Keratinocyte (primary cell): ENCODE data around the gene RAD18. TPM values are rescaled to one million over a fixed set of nuclear protein-coding genes. Genes with fewer than 3 reads are reported as not detected.

Experiments used
- DNase-seq: peaks from one replicate; pipeline ENCODE4 v3.0.0-alpha.2; 2011; ENCODE audit warnings: low read depth, missing footprints, low spot score
- FAIRE-seq: peaks from 2 replicates; lab custom pipeline; 2011; peaks lifted over from hg19 to GRCh38; lab: Jason Lieb, UNC
- H2AFZ ChIP-seq: 2 replicates; pipeline ENCODE4 v1.6.0; 2012; ENCODE audit warnings: low read length, control low read depth, inconsistent platforms; ENCODE audit not compliant: control insufficient read depth
- H3K27ac ChIP-seq: 2 replicates; pipeline ENCODE4 v1.5.1; 2011; ENCODE audit warnings: low read length; ENCODE audit not compliant: control insufficient read depth, insufficient read depth
- H3K27me3 ChIP-seq: 3 replicates; pipeline ENCODE4 v1.6.0; 2011; ENCODE audit warnings: low read length; ENCODE audit not compliant: control insufficient read depth, insufficient read depth; ENCODE audit errors: extremely low read depth
- H3K36me3 ChIP-seq, 2 experiments: 2 replicates in 1 of 2; 3 replicates in 1 of 2; pipeline ENCODE4 v1.5.1; 2011; ENCODE audit warnings: low read length in 2 of 2, mild to moderate bottlenecking in 1 of 2; ENCODE audit not compliant: control insufficient read depth in 2 of 2, insufficient read depth in 2 of 2; ENCODE audit errors: extremely low read depth in 1 of 2
- H3K4me1 ChIP-seq: 3 replicates; pipeline ENCODE4 v1.5.1; 2011; ENCODE audit warnings: low read length; ENCODE audit not compliant: control insufficient read depth, insufficient read depth; ENCODE audit errors: extremely low read depth
- H3K4me2 ChIP-seq: 3 replicates; pipeline ENCODE4 v1.6.0; 2011; ENCODE audit warnings: low read depth, low read length; ENCODE audit not compliant: control insufficient read depth, insufficient read depth; ENCODE audit errors: extremely low read depth
- H3K4me3 ChIP-seq, 3 experiments: fragments of 200-600 bp in 1 of 3; sonication (generic) in 1 of 3; 2 replicates in 2 of 3; 3 replicates in 1 of 3; pipeline ENCODE4 v1.5.1; 2011 to 2016; ENCODE audit warnings: low read length in 3 of 3, mild to moderate bottlenecking in 3 of 3, control low read depth in 2 of 3, inconsistent platforms in 1 of 3, low read depth in 1 of 3, mixed read lengths in 1 of 3, mixed run types in 1 of 3, moderate library complexity in 1 of 3; ENCODE audit not compliant: control insufficient read depth in 2 of 3, insufficient read depth in 2 of 3; ENCODE audit errors: extremely low read depth in 1 of 3
- H3K79me2 ChIP-seq: 2 replicates; pipeline ENCODE4 v1.6.0; 2012; ENCODE audit warnings: low read length; ENCODE audit not compliant: control insufficient read depth, insufficient read depth
- H3K9ac ChIP-seq: 3 replicates; pipeline ENCODE4 v1.6.0; 2011; ENCODE audit warnings: low read length; ENCODE audit not compliant: control insufficient read depth, insufficient read depth; ENCODE audit errors: extremely low read depth
- H3K9me1 ChIP-seq: 3 replicates; pipeline ENCODE4 v1.6.0; 2011; ENCODE audit warnings: low read length; ENCODE audit not compliant: control insufficient read depth, insufficient read depth; ENCODE audit errors: extremely low read depth
- H3K9me3 ChIP-seq: 2 replicates; pipeline ENCODE4 v1.5.1; 2012; ENCODE audit warnings: low read depth, low read length; ENCODE audit not compliant: control insufficient read depth
- H4K20me1 ChIP-seq: 3 replicates; pipeline ENCODE4 v1.6.0; 2011; ENCODE audit warnings: low read length; ENCODE audit not compliant: control insufficient read depth, insufficient read depth; ENCODE audit errors: extremely low read depth
- EZH2 ChIP-seq: IDR thresholded peaks from one replicate; pipeline ENCODE4 v1.6.1; 2012; ENCODE audit warnings: inconsistent platforms, mild to moderate bottlenecking, low read length, moderate library complexity
- dilution Hi-C: fragments of 300-500 bp; cut with MboI; formaldehyde crosslinking; loops from one replicate; pipeline ENCODE4 v1.7.0; 2020; ENCODE audit warnings: low sequenced_read_pairs; ENCODE audit not compliant: extremely low pct_ligation_motif_present
- polyA plus RNA-seq, 5 experiments: library from polyadenylated mRNA; depleted of rRNA in 3 of 5; stranded (reverse) in 3 of 5; stranded (forward) in 1 of 5; unstranded in 1 of 5; fragments of >200 nt; gene quantifications; 1 replicate in 1 of 5; 2 replicates in 3 of 5; 3 replicates in 1 of 5; pipeline versions ENCODE4 v1.2.1 to v1.2.3, GENCODE V29; 2011 to 2012; ENCODE audit warnings: missing spikeins in 2 of 5, low read depth in 1 of 5, low replicate concordance in 1 of 5
- TF ChIP-seq, protein P1 (sequence below), 3 experiments: IDR thresholded peaks in 1 of 3; conservative IDR thresholded peaks in 1 of 3; optimal IDR thresholded peaks in 1 of 3; 2 replicates in 2 of 3; 3 replicates in 1 of 3; pipeline versions ENCODE3 to v1.5.1; 2011; ENCODE audit warnings: low read length in 3 of 3, mild to moderate bottlenecking in 3 of 3, moderate library complexity in 2 of 3, control low read depth in 1 of 3, inconsistent platforms in 1 of 3; ENCODE audit not compliant: insufficient read depth in 2 of 3; ENCODE audit errors: extremely low read depth in 1 of 3

RAD18 gene
- polyA plus RNA-seq, 1 donor (not counting 4 experiments of a cell fraction or from before 2014, with no cell fraction given): 16.0 TPM

DNA sequence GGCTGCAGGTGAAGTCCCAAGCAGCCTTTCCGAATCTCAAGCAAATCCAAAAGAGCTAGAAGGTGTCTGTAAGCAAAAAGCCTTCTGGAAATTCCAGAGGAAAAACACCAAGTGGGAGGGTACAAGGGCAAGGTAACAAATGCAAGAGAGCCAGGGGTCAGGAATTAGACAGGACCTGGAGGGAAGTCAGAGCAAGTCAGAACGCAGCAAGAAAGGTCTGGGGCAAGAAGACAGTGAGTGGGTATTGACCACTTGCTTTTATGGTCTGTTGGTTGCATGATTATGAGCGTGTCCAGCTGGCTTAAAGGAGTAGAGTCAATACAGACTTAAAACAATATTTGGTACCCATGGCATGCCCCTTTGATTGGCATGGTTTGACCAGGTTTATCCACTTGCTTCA is 127.2 kb downstream of the RAD18 start:
- Histone ChIP-seq H4K20me1 (no peaks in the 10 kb centered on the region), H3K9me3 (no peaks in the 10 kb centered on the region), H3K36me3 (no peaks in the 10 kb centered on the region), H3K9me1 (no peaks in the 10 kb centered on the region), H3K79me2 (no peaks in the 10 kb centered on the region), H3K9ac (no peak overlapping the region), H2AFZ (no peak overlapping the region), H3K4me1 (peaks cover 5% of the 10 kb centered on the region), H3K27ac (no peak overlapping the region), H3K27me3 (no peaks in the 10 kb centered on the region), H3K4me2 (no peak overlapping the region), H3K4me3 (no peak overlapping the region)
- dilution Hi-C loops: no loop called here
- FAIRE-seq (no peak), DNase-seq (no peak)
- TF ChIP-seq, protein P1, sequence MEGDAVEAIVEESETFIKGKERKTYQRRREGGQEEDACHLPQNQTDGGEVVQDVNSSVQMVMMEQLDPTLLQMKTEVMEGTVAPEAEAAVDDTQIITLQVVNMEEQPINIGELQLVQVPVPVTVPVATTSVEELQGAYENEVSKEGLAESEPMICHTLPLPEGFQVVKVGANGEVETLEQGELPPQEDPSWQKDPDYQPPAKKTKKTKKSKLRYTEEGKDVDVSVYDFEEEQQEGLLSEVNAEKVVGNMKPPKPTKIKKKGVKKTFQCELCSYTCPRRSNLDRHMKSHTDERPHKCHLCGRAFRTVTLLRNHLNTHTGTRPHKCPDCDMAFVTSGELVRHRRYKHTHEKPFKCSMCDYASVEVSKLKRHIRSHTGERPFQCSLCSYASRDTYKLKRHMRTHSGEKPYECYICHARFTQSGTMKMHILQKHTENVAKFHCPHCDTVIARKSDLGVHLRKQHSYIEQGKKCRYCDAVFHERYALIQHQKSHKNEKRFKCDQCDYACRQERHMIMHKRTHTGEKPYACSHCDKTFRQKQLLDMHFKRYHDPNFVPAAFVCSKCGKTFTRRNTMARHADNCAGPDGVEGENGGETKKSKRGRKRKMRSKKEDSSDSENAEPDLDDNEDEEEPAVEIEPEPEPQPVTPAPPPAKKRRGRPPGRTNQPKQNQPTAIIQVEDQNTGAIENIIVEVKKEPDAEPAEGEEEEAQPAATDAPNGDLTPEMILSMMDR (optimal IDR thresholded peaks at IDR 0.05 in 1 of 3, IDR thresholded peaks at IDR 0.05 in 1 of 3, conservative IDR thresholded peaks at IDR 0.05 in 1 of 3; ENCODE audit: extremely low read depth in 1 of 3, insufficient read depth in 2 of 3, low read length in 3 of 3): no peak
- no peak for TF ChIP-seq EZH2

DNA sequence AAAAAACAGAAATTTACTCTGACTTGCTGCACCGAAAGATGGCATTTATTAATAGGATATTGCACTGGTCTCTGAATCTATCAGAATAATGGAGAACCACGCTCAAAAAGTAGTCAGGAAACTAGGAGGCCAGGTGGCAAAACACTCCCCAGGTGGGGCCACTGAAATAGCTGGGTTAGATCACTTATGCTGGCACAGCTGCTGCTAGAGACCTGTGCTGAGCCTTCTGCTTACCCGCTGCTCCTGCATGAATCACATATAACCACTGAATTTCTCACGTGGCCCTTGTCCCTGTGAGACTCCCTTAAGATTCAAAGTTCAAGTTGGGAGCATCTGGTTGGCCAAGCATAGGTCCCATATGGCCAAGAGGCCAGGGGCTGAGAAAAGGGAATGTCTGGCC is 127.9 kb downstream of the RAD18 start:
- dilution Hi-C loops: no loop called here

More for the DNA sequence above, 127.9 kb downstream of the RAD18 start:
- H3K4me3 ChIP-seq: no peak overlapping the region
- H3K27ac ChIP-seq: no peak overlapping the region
- no peak overlapping the region for H3K9ac ChIP-seq
- H3K9me3 ChIP-seq: no peaks in the 10 kb centered on the region
- H3K4me1 ChIP-seq: peaks cover 1% of the 10 kb centered on the region
- H3K36me3 ChIP-seq: no peaks in the 10 kb centered on the region
- FAIRE-seq: no peak
- no peaks in the 10 kb centered on the region for H3K27me3 ChIP-seq
- H4K20me1 ChIP-seq: no peaks in the 10 kb centered on the region
- no peak overlapping the region for H3K4me2 ChIP-seq
- H2AFZ ChIP-seq: no peak overlapping the region
- H3K9me1 ChIP-seq: no peaks in the 10 kb centered on the region
- no peaks in the 10 kb centered on the region for H3K79me2 ChIP-seq
- no peak for DNase-seq
- no peak for TF ChIP-seq EZH2
- TF ChIP-seq, protein P1 (optimal IDR thresholded peaks at IDR 0.05 in 1 of 3, IDR thresholded peaks at IDR 0.05 in 1 of 3, conservative IDR thresholded peaks at IDR 0.05 in 1 of 3; ENCODE audit: extremely low read depth in 1 of 3, insufficient read depth in 2 of 3, low read length in 3 of 3): no peak
